HG03159 (cell line): ENCODE data around the gene ATXN1.
"Not testable (repeated sequence)": the region's sequence is repeated elsewhere in the genome, so short reads cannot be mapped to it uniquely, and the experiment has no call there.

Experiments used
- ATAC-seq: cut with Tn5 transposase; IDR thresholded peaks from one replicate; pipeline ENCODE4 v1.9.1; 2021; ENCODE audit warnings: mild to moderate bottlenecking, moderate library complexity; ENCODE audit not compliant: unreplicated experiment

ATXN1 gene

GRCh38 chr6:16548121-16548520 lies 213.1 kb downstream of the ATXN1 start:
- no peak for ATAC-seq

- ATAC-seq, result no peak
Observed at GRCh38 chr6:16547587-16547986, 213.7 kb downstream of the ATXN1 start.

GRCh38 chr6:16546861-16547260 lies 214.4 kb downstream of the ATXN1 start:
- no peak for ATAC-seq

- no peak for ATAC-seq
Observed at GRCh38 chr6:16545382-16545781, 215.9 kb downstream of the ATXN1 start.

- ATAC-seq, result no peak
Observed at GRCh38 chr6:16544521-16544920, 216.7 kb downstream of the ATXN1 start.

GRCh38 chr6:16544006-16544405 lies 217.3 kb downstream of the ATXN1 start:
- ATAC-seq, result no peak

GRCh38 chr6:16543521-16543920 lies 217.7 kb downstream of the ATXN1 start:
- ATAC-seq, result no peak

- ATAC-seq, result no peak
Observed at GRCh38 chr6:16542070-16542469, 219.2 kb downstream of the ATXN1 start.

GRCh38 chr6:16540804-16541752 lies 220.2 kb downstream of the ATXN1 start:
- ATAC-seq, result peak; percentile 70

- ATAC-seq, result not testable (repeated sequence)
Observed at GRCh38 chr6:16540383-16540782, 220.9 kb downstream of the ATXN1 start.

- ATAC-seq, result no peak
Observed at GRCh38 chr6:16539086-16539931, 222.0 kb downstream of the ATXN1 start.

- no peak for ATAC-seq
Observed at GRCh38 chr6:16535564-16535963, 225.7 kb downstream of the ATXN1 start.

- ATAC-seq, result no peak
Observed at GRCh38 chr6:16533721-16534136, 227.5 kb downstream of the ATXN1 start.

GRCh38 chr6:16533210-16533609 lies 228.1 kb downstream of the ATXN1 start:
- ATAC-seq, result no peak

GRCh38 chr6:16527691-16528090 lies 233.6 kb downstream of the ATXN1 start:
- no peak for ATAC-seq

GRCh38 chr6:16524380-16524707 lies 236.9 kb downstream of the ATXN1 start:
- no peak for ATAC-seq

- ATAC-seq, result no peak
Observed at GRCh38 chr6:16523606-16524379, 237.5 kb downstream of the ATXN1 start.

GRCh38 chr6:16522937-16523336 lies 238.3 kb downstream of the ATXN1 start:
- no peak for ATAC-seq

GRCh38 chr6:16521528-16521927 lies 239.7 kb downstream of the ATXN1 start:
- no peak for ATAC-seq

GRCh38 chr6:16519265-16520242 lies 241.7 kb downstream of the ATXN1 start:
- ATAC-seq, result no peak
